Hematopoietic multipotent progenitor cell treated with erythropoietin and hydrocortisone succinate and interleukin-3 and kit ligand, for 6 days (in vitro differentiated cells): ENCODE data around the gene SLC29A2.
"Not testable (repeated sequence)": the region's sequence is repeated elsewhere in the genome, so short reads cannot be mapped to it uniquely, and the experiment has no call there.

ENCODE experiments used
- DNase-seq: peaks from one replicate; pipeline ENCODE4 v3.0.0-alpha.2; 2015

The SLC29A2 gene

DNA sequence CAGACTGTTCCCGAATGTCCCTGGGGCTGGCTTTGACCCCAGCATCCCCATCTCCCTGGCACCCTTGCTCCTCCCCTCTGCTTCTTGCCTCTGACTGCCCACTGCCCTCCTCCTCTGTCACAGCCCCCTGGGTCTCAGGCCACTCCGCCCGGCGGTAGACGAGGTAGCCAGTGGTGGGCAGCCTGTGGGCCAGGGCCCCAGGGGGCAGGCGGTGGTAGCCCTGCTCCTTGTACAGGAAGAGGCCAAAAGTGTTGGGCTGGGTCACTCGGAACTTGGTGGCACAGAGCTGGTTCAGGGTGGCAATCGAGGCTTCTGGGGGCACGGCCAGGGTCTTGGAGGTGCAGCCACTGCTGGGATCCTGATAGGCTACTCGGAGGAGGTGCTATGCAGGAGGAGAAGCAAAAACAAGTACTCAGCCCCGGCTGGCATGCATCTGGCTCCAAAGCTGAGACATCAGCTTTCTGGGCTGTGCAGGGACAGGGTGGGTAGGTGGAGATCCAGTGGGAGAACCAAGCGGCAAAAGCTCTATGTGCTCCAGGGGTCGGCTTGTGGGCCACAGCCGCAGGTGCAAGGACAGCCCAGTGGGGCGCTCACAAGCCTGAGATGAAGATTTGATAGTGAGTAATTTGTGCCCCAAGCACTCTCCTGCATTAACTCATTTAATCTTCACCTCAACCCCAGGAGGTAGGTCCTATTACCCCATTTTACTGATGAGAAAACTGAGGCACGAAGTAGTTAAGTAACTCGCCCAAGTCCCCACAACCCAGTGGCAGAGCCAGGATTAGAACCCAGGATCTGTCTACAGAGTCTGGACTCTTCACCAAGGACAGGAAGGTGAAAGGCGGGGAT is 39.0 kb downstream of the SLC29A2 start:
- DNase-seq: no peak

DNA sequence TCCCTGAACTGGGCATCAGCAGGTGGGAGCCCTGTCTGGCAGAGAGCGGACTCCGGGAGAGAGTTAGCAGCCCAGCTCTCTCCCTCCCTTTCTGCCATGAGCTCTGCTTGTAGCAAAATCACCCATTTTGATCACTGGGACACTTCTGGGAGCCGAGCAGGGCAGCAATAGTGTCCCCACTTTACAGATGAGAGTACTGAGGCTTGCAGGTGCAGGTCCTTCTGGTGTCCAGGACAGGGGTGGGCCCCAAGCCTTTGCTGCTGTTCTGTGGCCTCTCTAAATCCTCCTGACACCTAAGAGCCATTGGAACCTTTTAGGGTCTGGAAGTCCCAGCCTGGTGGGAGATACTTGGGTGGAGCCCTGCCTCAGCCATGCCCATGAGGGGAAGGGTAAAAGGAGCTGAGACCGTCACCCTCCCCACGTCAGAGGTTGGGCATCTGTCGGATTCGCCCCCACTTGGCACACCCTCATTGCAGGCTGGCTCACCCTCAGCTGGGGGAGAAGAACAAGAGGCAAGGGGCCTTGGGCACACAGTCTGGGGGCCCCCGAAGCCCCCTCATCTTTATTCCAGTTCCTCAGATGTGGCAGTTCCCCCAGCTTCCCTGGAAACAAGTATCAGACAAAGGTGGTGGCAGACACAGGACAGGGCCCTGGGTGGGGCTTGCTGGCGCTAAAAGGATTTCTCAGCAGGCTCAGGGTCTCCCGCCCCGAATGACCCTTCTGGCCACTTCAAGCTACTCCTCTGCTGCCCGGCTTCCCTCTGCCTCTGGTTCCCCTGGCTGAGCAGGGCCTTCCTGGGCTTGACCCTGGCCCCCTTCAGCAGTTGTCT is 39.8 kb downstream of the SLC29A2 start:
- DNase-seq: no peak

DNA sequence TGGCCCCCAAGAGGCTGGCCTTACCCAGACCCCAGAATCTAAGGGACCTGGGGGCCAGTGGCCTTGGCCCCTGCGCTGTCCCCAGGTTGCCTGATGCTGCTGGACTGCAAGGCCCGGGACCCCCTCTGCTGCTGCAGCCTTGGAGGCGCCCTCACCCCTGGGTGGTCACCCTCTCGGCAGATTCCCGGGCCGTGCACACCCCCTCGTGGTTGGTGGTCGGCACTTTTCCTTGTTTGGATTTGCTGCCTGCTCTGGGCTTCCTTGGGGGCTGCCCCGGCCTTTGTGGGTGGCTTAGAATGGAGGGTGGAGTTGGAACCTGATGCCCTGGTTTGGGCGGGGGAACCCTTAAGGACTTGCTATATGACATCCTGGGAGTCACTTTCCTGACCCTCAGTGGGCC is 40.6 kb downstream of the SLC29A2 start:
- no peak for DNase-seq

DNA sequence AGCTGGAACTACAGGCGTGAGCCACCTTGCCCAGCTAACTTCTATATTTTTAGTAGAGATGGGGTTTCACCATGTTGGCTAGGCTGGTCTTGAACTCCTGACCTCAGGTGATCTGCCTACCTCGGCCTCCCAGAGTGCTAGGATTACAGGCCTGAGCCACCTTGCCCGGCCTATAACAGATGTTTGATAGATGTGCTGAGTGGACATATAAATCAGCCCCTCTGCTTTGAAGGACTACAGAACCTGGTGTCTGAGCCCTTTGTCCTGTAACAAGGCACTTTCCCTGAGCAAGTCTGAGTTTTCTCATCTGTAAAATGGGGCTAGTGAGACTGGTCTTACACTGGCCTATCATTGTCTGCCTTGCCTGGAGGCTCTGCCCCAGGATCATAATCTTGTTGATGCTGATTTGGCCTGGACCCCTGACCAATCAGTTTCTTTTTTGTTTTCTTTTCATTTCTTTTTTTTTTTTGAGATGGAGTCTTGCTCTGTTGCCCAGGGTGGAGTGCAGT is 42.3 kb downstream of the SLC29A2 start:
- no peak for DNase-seq

DNA sequence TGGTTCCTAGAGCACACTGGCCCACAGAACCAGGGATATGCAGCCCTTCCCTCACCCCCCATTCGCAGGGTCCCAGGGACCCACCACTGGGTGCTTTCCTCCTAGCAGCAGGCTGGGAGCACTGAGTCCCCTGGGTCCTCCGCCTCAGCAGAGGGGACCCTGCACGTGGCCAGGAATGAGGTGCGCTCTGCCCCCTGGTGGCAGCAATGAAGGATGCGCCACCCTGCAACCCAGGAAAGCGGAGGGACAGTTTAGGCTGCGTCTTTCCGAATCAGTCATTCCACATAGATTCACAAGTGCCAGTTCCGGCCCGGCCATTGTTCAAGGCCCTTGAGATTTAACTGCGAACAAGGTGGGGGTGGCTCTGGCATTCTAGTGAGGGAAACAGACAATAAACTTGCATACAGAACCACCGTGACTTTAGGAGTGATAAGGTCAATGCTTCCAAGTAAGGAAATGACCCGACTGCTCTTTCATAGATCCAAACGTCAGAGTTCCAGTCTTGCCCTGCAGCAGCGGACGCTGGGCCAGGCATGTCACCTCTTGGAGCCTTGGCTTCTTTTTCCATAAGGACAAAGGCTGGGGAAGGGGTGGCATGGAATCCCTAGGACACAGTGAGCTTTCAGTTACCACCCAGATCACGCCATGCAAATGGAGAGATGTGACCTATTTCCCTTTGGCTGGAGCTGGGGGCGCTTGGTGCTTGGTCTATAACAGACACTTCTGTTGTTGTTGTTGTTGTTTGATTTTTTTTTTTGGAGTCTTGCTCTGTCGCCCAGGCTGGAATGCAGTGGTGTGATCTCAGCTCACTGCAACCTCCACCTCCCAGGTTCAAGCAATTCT is 43.0 kb downstream of the SLC29A2 start:
- DNase-seq: peak; percentile 86

DNA sequence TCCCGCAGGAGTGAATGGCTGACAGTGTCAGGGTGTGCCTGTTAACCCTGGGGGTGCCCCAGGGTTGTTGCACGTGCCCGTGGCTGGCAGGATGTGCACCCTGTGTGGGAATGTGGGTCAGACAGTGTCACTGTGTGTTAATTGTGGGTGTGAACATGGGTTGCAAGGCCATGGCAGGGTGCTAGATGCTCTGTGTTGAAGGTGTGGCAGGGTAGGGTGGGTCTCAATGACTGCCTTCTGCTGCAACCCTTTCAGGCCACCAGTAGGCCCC is 43.6 kb downstream of the SLC29A2 start:
- DNase-seq: no peak

DNA sequence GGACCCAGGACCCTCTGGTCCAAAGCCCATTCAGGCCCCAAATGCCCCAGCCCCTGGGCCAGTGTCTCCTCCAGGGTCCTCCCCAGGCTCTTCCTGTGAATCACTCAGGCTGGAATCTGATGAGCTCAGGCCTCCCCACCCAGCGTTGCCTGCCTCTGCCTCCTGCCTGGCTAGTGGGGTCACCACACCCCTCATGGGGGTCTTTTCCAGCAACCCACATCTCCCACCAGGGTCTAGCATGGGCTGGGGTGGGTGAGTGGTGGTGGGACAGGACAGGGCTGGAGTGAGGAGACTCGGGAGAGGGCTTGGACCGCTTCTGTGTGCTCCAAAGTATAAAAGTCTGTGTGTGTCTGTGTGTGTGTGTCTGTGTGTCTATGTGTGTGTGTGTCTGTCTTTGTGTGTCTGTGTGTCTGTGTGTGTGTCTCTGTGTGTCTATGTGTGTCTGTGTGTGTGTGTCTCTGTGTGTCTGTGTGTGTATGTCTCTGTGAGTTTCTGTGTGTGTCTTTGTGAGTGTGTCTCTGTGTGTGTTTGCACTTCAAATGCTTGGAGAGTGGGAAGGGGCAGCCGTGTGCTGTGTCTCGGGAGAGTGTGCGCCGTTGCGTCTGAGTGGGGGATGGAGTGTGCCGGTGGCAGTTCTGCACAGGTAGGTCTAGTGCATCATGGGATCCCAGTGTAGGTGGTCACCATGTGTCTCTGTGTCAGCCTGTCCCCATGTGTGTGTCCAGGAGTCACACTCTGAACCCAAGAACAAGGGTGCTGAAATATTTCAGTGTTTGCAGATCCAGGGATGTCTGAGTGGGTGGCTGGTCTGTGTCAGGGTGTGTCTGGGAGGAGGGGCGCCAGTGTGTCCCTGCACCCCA is 44.2 kb downstream of the SLC29A2 start:
- no peak for DNase-seq

DNA sequence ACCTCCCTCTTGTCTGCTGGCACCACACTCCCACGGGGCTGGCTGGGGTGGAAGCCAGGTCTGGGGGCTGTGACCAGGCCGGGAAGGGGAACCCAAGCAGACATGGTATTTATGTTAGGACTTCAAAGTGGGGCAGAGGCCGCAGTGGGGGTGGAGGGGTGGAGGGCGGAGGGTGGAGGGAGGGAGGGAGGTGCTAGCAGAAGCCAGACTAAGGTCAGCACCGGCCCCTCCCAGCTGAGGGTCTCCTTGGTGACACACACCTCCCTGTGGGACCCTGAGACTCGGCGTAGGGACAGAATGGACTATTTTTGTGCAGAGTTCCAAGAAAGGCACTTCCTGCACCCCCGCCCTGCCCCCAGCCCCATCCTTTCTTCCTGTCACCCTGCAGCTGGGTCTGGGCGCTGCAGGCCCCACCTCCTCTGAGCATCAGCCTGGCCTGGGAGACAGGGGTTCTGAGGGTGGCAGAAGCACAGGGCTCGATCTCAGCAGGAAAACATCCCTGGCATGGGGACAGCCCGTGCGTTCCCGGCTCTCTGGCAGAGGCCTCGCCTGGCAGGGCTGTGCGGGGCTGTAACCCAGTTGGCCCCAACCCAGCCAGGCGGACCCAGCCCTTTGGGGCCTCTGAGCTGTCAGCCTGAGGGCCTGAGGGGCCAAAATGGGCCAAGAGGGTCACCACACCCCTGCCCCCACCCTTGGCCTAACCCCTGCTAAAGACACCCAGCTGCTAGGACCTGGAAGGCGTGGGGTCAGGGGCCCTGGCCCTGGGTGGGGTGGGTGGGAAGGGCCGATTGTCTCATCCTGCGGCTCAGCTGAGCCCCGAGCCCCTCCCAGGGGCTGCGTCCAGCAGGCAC is 45.1 kb downstream of the SLC29A2 start:
- DNase-seq: no peak

DNA sequence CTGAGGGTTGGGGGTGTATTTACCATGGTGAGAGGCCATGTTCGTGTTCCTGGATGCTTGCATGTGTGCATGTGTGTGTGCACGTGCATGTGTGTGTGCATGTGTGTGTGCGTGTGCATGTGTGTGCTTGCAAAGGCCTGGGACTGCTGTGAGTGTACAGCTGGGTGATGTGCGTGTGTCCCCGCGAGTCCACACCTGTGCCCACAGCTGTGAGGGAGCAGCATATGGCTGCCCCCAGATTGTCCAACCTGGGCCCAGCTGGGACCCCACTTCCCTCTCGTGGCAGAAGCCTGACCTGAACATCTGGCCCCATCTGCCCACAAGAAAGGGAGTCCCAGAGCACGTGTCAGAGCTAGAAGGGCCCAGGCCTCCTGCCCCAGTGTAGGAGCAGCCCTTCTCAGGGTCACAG is 46.3 kb downstream of the SLC29A2 start:
- DNase-seq: no peak

DNA sequence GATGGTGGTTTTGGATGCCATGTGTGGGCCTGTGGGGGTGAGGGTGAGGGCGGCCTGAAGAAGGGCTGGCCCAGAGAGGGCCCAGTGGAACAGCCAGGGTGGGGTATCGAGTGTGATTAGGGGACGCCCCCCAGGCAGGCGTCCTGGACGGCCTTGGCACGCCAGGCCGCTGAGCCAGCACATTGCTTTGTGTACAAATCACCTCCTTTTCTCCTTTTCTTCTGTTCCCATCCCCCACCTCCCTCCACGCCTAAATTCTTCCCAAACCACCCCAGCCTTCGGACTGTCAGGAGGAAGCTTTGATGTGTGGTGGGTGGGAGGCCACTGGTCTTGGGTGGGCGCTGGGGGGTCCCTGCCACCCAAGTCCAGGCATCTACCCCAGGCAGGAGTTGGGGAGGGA is 46.9 kb downstream of the SLC29A2 start:
- DNase-seq: no peak

DNA sequence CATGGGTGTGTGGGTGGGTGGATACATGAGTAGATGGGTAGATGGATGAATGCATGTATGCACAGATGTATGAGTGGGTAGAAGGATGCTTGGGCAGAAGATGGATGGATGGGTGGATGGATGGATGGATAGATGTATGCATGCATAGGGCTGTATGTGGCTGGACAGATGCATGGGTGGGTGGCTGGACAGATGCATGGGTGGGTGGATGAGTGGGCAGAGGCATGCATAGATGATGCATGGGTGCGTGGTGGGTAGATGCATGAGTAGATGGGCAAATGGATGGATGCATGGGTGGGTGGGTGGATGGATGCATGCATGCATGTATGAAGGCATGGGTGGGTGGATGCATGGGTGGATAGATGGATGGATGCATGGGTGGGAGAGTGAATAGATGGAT is 47.9 kb downstream of the SLC29A2 start:
- no peak for DNase-seq

DNA sequence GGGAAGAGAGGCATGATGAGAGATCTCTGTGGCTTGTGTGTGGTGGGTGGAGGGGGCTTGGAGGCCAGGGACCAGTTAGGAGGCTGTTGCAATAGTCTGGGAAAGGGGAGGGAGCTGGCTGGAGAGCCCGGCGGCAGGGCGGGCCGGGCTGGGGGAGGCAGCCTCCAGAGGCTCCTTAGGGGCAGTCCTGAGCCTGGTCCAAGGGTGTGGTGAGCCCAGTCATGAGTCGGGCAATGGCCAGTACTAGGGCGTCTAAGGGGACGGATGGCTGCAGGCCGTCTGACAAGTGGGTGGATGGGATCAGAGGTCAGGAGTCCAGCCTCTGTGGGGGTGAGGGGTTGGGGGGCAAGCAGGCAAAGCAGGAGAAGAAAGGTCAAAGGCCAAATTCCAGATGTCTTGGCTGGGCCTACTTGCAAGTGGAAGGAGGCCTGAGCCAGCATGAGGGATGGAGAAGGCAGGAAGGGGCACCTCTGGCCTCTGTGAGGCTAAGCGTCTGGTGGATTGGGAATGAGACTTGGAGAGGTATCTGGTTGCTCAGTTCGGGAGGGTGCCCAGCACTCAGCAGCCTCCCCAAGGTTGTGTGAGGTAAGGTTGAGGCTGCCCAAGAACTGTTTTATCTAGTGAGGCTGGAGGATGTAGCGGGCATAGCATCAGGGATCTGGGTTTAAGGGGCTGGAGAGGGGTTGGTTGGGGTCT is 48.7 kb downstream of the SLC29A2 start:
- DNase-seq: no peak

DNA sequence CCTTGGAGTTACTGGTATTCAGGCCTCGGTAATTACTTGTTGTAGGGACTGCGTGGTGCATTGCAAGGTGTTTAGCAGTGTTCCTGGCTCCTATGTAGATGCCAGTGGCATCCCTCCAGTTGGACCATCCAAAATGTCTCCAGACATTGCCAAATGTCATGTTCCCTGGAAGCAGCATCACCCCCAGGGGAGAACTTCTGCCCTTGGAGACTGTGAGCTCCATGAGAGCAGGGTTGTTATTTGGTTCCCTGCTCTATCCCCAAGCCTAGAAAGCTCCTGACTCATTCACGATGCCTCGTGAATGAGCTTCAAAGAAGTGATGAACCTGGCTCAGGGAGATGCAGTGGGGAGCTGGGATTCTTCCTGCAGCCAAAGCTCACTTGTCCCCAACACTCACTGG is 50.0 kb downstream of the SLC29A2 start:
- no peak for DNase-seq

DNA sequence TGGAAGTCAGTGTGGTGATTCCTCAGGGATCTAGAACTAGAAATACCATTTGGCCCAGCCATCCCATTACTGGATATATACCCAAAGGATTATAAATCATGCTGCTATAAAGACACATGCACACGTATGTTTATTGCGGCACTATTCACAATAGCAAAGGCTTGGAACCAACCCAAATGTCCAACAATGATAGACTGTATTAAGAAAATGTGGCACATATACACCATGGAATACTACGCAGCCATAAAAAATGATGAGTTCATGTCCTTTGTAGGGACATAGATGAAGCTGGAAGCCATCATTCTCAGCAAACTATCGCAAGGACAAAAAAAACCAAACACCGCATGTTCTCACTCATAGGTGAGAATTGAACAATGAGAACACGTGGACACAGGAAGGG is 50.8 kb downstream of the SLC29A2 start:
- not testable (repeated sequence) for DNase-seq

DNA sequence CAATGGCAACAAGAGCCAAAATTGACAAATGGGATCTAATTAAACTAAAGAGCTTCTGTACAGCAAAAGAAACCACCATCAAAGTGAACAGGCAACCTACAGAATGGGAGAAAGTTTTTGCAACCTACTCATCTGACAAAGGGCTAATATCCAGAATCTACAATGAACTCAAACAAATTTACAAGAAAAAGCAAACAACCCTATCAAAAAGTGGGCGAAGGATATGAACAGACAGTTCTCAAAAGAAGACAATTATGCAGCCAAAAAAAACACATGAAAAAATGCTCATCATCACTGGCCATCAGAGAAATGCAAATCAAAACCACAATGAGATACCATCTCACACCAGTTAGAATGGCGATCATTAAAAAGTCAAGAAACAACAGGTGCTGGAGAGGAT is 51.3 kb downstream of the SLC29A2 start:
- DNase-seq: not testable (repeated sequence)

DNA sequence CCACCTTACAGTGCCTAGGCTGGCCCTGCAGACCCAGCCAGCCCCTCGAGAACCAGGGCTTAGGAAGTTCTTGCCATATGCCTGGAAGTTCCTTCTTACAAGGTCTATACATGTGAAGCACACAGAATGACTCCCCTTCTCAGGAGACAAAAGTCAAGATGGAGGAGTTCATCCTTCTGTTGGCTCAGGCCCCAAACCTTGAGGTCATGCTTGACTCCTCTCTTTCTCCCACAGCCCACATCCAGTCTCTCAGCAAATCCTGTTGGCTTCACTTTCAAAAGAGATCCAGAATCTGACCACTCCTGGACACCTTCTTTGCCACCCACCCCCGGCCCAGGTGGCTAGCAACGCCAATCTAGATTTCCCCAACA is 53.0 kb downstream of the SLC29A2 start:
- no peak for DNase-seq

DNA sequence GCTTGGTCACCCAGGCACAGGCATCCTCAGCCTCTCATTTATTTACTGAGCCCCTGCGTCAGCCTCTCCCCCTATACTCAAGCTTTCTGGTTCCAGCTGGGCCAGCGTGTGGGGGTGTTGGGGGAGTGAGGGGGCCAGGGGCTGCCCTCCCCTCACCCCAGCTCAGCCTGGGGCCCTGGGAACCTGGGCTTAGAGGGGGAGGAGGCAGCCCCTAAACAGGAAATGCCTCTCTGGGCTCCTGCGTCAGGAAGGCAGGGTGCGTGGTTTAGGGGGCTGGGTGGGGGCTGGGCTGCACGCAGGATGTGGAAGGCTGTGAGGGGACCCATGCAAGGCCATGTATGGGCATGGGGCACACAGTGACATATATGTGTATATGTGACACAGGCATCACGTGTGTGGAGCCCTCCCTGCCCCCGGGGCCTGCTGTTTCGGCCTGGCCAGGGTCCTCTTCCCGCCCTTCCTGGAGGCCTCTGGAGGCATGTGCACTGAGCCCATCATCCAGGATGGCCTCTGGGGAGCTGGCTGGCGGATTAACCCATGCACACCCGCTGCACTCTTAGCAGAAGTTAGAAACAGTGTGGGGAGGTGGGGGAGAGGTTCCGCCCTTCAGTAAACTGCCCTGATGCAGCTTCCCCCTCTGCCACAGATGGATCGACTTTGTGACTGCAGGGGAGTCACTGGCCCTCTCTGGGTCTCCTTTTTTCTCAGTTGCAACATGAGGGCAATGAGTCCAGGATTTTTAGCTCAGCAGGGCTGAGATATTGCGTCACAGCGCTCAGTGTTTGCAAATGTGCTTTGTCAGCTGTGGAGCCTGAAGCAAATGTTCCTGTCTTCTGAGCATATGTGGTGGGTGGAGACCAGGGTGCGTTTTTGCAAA is 53.6 kb downstream of the SLC29A2 start:
- DNase-seq: peak; percentile 72

DNA sequence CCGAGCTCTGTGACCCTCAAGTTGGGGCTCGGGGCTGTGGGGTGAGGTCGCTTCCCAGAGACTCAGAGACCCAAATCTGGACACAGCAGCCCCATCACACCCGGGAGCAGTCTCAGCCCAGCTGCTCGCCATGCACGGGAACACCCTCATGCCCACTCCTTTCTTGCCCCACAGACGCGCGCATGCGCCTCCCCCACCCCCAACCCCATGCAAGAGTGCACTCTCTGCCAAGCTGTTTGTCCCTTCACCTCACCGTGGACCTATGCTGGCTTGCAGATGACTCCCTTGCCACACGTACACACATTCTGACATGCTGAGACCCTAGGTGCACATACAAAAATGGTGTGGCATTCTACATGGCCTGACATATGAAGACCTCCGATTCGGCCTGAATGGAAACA is 54.2 kb downstream of the SLC29A2 start:
- DNase-seq: no peak

DNA sequence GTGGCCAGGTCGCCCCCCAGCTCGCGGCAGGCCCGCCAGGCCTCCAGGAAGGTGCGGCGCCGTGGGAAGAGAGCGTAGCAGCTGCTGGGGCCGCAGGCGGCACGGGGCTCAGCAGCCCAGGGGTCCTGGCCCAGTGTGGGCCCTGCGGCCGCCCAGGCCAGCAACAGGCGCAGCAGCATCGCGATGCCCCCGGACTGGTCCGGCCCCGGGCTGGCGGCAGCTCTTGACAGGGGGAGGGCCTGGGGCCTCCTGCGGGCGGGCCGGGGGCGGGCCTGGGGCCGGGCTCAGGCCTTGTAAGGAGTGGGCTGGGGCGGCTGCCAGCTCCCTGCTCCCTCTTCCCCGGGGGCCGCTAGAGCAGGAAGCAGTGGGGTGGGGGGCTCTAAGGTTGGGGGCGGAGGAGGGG is 54.7 kb downstream of the SLC29A2 start, which contains the start of gene CD248:
Gene CD248 (minus strand): TSS at position 196 of the 403 bp plus-strand sequence. CDS start 17 bp downstream, at position 179.
- DNase-seq: no peak
